HL-60 (cell line): ENCODE results near the gene TRMT44.

Experiments
- POLR2AphosphoS5 ChIP-seq: IDR thresholded peaks from 2 replicates; pipeline ENCODE4 v1.6.1; 2012; ENCODE audit warnings: low read depth
- SPI1 ChIP-seq: IDR thresholded peaks from 2 replicates; pipeline ENCODE4 v1.6.1; 2012; ENCODE audit warnings: low read depth, mild to moderate bottlenecking, borderline replicate concordance
- TF ChIP-seq, protein P1 (sequence below): IDR thresholded peaks from one replicate; pipeline ENCODE4 v1.5.1; 2011; ENCODE audit warnings: low read length, control low read depth, inconsistent platforms; ENCODE audit not compliant: insufficient read depth
- TF ChIP-seq, protein P2 (sequence below): IDR thresholded peaks from 2 replicates; pipeline ENCODE4 v1.6.1; 2012; ENCODE audit warnings: low read depth; ENCODE audit not compliant: insufficient replicate concordance

DNA sequence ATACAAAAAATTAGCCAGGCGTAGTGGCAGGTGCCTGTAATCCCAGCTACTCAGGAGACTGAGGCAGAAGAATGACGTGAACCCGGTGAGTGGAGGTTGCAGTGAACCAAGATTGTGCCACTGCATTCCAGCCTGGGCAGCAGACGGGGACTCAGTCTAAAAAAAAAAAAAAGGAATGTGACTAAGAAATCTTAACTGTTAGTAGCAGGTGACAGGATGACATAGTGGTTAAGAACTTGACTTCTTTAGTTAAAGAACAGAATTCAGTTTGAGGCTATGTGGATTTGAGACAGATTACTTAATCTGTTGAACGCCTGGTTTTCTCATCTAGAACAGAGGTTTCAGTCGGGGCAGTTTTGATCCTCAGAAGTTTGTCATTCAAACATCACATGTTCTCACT lies 3.2 kb downstream of the TRMT44 start:
- TF ChIP-seq, protein P1, sequence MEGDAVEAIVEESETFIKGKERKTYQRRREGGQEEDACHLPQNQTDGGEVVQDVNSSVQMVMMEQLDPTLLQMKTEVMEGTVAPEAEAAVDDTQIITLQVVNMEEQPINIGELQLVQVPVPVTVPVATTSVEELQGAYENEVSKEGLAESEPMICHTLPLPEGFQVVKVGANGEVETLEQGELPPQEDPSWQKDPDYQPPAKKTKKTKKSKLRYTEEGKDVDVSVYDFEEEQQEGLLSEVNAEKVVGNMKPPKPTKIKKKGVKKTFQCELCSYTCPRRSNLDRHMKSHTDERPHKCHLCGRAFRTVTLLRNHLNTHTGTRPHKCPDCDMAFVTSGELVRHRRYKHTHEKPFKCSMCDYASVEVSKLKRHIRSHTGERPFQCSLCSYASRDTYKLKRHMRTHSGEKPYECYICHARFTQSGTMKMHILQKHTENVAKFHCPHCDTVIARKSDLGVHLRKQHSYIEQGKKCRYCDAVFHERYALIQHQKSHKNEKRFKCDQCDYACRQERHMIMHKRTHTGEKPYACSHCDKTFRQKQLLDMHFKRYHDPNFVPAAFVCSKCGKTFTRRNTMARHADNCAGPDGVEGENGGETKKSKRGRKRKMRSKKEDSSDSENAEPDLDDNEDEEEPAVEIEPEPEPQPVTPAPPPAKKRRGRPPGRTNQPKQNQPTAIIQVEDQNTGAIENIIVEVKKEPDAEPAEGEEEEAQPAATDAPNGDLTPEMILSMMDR = no peak
- TF ChIP-seq SPI1 = no peak
- no peak for TF ChIP-seq POLR2AphosphoS5
- TF ChIP-seq, protein P2, sequence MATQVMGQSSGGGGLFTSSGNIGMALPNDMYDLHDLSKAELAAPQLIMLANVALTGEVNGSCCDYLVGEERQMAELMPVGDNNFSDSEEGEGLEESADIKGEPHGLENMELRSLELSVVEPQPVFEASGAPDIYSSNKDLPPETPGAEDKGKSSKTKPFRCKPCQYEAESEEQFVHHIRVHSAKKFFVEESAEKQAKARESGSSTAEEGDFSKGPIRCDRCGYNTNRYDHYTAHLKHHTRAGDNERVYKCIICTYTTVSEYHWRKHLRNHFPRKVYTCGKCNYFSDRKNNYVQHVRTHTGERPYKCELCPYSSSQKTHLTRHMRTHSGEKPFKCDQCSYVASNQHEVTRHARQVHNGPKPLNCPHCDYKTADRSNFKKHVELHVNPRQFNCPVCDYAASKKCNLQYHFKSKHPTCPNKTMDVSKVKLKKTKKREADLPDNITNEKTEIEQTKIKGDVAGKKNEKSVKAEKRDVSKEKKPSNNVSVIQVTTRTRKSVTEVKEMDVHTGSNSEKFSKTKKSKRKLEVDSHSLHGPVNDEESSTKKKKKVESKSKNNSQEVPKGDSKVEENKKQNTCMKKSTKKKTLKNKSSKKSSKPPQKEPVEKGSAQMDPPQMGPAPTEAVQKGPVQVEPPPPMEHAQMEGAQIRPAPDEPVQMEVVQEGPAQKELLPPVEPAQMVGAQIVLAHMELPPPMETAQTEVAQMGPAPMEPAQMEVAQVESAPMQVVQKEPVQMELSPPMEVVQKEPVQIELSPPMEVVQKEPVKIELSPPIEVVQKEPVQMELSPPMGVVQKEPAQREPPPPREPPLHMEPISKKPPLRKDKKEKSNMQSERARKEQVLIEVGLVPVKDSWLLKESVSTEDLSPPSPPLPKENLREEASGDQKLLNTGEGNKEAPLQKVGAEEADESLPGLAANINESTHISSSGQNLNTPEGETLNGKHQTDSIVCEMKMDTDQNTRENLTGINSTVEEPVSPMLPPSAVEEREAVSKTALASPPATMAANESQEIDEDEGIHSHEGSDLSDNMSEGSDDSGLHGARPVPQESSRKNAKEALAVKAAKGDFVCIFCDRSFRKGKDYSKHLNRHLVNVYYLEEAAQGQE = no peak
